H1 (cell line): Measurements from ENCODE around the gene LRRN1.

Experiments
- ASH2L ChIP-seq: fragments of 200-600, 300-600 bp; sonication (generic); IDR thresholded peaks from one replicate; pipeline ENCODE4 v1.7.1; 2017; ENCODE audit warnings: low read length
- BRCA1 ChIP-seq: IDR thresholded peaks from 2 replicates; pipeline ENCODE4 v1.6.1; 2012; ENCODE audit warnings: low read depth, low read length, improper control_type of control experiment
- EZH2 ChIP-seq: fragments of 200-600 bp; sonication (generic); IDR thresholded peaks from 2 replicates; pipeline ENCODE4 v1.7.1; 2012; ENCODE audit warnings: low read depth, mild to moderate bottlenecking, moderate library complexity, low read length, inconsistent platforms; ENCODE audit not compliant: severe bottlenecking
- RFX5 ChIP-seq: IDR thresholded peaks from 2 replicates; pipeline ENCODE4 v1.6.1; 2011; ENCODE audit warnings: low read depth, low read length, improper control_type of control experiment, borderline replicate concordance
- SUZ12 ChIP-seq: fragments of 200-600 bp; sonication (generic); IDR thresholded peaks from 2 replicates; pipeline ENCODE4 v1.6.1; 2012; ENCODE audit warnings: mild to moderate bottlenecking, inconsistent platforms, low read length, moderate library complexity, mixed read lengths
- ZNF274 ChIP-seq: IDR thresholded peaks from 2 replicates; pipeline ENCODE4 v1.7.0; 2012; ENCODE audit warnings: low read length, borderline replicate concordance; ENCODE audit errors: extremely low read depth
- TF ChIP-seq, protein P1 (sequence below), 3 experiments: IDR thresholded peaks; 1 replicate in 2 of 3; 2 replicates in 1 of 3; pipeline versions ENCODE4 v1.5.1 to v1.6.1; 2011; ENCODE audit warnings: low read length in 3 of 3, mild to moderate bottlenecking in 3 of 3, inconsistent platforms in 2 of 3, low read depth in 1 of 3, moderate library complexity in 1 of 3; ENCODE audit not compliant: insufficient read depth in 1 of 3; ENCODE audit errors: control extremely low read depth in 1 of 3

DNA sequence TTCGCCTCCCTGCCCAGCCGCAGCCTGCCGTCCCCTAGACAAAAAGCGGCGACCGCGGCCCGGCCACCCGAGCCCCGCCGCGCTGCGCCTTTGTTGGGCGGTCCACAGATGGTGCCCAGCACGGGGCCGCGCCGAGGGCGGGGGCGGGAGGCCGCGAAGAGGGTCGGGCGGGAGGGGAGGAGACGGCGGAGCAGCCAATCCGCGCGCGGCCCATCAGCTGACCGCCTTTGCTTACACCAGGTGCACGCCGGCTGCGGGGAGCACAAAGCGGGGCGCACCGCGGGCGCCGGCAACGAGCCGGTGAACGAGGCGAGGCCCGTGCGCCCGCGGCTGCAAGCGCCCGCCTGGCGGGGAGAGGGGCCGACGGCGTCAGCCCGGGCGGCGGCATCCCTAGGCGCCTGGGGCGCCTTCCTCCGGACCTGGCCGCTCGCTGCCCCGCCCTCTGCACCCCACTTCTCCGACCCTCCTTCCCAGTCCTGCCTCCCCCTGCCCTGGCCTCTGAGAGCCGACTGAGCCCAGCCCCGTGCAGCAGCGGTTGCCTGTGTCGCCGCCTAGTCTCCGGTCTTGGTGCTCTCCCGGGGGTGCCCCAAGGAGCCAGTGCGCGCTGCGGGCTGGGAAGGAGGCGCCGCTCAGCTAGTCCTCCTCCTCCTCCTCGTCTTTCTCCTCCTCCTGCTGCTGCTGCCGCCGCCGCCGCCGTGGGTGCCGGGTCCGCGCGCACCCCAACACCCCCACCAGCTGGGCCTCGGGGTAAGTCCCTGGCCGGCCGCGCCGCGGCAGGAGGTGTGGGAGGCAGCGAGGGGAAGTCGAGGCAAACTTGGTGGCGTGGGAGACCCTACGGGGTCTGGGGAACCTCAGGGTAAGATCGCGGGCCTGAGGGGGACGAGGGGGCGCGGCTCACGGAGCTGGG lies at the start of gene LRRN1:
- no peak for TF ChIP-seq RFX5
- no peak for TF ChIP-seq BRCA1
- TF ChIP-seq SUZ12, result no peak
- TF ChIP-seq, protein P1, sequence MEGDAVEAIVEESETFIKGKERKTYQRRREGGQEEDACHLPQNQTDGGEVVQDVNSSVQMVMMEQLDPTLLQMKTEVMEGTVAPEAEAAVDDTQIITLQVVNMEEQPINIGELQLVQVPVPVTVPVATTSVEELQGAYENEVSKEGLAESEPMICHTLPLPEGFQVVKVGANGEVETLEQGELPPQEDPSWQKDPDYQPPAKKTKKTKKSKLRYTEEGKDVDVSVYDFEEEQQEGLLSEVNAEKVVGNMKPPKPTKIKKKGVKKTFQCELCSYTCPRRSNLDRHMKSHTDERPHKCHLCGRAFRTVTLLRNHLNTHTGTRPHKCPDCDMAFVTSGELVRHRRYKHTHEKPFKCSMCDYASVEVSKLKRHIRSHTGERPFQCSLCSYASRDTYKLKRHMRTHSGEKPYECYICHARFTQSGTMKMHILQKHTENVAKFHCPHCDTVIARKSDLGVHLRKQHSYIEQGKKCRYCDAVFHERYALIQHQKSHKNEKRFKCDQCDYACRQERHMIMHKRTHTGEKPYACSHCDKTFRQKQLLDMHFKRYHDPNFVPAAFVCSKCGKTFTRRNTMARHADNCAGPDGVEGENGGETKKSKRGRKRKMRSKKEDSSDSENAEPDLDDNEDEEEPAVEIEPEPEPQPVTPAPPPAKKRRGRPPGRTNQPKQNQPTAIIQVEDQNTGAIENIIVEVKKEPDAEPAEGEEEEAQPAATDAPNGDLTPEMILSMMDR (IDR thresholded peaks at IDR 0.05; ENCODE audit: control extremely low read depth in 1 of 3, insufficient read depth in 1 of 3, low read depth in 1 of 3, low read length in 3 of 3), result no peak
- TF ChIP-seq ZNF274, result no peak
- peak; percentile 5 for TF ChIP-seq ASH2L
- TF ChIP-seq EZH2, result no peak
